Stomach (tissue), 4 donors: Measurements from ENCODE around the gene LRRC4B.

Source experiments
- CTCF ChIP-seq, 7 experiments: fragments of 450-650 bp in 4 of 7; fragments of 200-600 bp in 3 of 7; sonication (generic) in 3 of 7; IDR thresholded peaks; one replicate each; pipeline ENCODE4 v1.5.1; 2016 to 2019; ENCODE audit warnings: antibody characterized with exemption in 7 of 7, control low read depth in 2 of 7, mild to moderate bottlenecking in 1 of 7
- POLR2A ChIP-seq, 4 donors: fragments of 450-650 bp; IDR thresholded peaks; one replicate each; pipeline ENCODE4 v1.6.1; 2016; ENCODE audit warnings: antibody characterized with exemption in 4 of 4, control low read depth in 2 of 4, mild to moderate bottlenecking in 1 of 4, moderate library complexity in 1 of 4

- no peak for TF ChIP-seq CTCF (IDR thresholded peaks at IDR 0.05)
- no peak for TF ChIP-seq POLR2A (IDR thresholded peaks at IDR 0.05)
These were observed 5.7 kb upstream of the LRRC4B start for GRCh38 chr19:50573741-50574461.
